NT2/D1 (cell line): ENCODE results near the gene ARHGAP35.

Source experiments
- SUZ12 ChIP-seq: IDR thresholded peaks from 2 replicates; pipeline ENCODE4 v1.6.1; 2011; ENCODE audit not compliant: insufficient read length, insufficient read depth; ENCODE audit errors: extremely low read depth
- YY1 ChIP-seq: IDR thresholded peaks from 2 replicates; pipeline ENCODE4 v1.6.1; 2011; ENCODE audit not compliant: insufficient read length, insufficient read depth
- ZNF274 ChIP-seq: IDR thresholded peaks from 2 replicates; pipeline ENCODE4 v1.6.1; 2011; ENCODE audit warnings: mild to moderate bottlenecking, low read depth, low read length

DNA sequence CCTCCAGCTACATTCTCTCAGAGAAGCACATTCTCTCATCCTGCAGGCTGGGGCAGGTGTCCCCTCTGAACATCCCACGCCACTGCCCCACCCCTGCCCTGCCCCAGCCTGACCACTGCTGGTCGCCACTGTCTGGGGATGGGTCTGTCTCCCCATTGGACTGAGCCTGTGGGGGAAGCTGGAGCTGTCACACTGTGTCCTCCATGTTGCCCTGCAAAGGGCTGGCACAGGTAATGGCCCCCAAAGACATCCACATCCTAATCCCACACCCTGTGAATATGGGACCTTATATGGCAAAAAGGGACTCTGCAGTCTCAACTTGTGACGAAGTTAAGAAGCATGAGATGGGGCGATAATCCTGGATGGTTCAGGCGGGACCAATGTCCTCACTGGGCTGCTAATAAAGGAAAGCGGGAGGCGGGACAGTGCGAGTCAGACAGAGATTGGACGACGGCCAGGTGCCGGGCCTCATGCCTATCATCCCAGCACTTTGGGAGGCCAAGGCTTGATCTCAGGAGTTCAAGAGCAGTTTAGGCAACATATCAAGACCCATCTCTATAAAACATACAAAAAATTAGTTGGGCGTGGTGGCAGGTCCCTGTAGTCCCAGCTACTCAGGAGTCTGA is 19.2 kb upstream of the ARHGAP35 start:
- TF ChIP-seq YY1 = no peak
- no peak for TF ChIP-seq ZNF274
- TF ChIP-seq SUZ12 = no peak
